ENCODE results near the gene SEC61B.

SEC61B gene

GRCh38 chr9:99221621-99222415, at the start of gene SEC61B, which contains the start of gene ALG2:
SEC61B (plus strand) TSS chr9:99222282; CDS start chr9:99222364, 82 bp downstream.
ALG2 (minus strand) TSS chr9:99221942; CDS start chr9:99221894, 48 bp downstream.
- DNase-seq: peak; percentile 96

DNA sequence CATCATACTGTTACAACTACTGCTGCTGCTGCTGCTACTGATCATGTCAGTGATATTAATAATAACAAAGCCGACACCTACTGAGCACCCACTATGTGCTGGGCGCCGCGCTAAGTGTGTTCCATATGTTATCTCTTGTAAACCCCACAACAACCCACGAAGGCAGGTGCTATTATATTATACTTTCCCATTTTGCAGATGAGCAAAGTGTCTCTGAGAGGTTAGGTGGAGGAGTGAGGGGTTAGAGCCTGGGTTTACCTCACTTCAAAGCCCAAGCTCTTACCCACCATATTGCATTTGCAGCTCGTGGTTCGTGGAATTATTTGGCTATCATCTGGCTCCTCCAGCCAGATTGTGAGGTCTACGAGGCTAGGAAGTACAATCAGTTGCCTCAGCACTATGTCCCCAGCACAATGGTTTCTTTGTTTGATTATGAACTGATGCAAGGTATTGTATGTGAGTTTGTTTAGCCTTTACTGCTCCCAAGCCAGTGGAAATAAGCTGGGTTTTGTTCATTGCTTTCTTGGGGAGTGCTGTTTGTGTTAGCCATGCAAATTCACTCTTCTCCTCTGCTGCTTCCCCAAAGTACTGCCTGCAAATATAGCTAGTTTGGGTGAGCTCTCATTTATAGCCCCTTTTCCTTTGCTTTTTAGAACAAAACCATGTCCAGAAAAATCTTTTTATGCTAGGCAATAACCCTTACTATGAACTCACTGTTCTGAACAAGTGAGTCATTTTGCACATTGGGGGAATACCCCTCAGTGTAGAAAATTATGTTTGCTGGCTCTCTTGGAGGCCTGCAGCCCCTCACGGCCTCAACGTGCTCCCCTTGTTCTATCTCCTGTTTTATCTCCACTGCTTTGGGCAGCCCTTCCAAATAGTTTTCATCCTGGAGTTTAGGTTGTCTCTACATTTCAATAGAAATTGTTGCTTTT, 48.2 kb upstream of the SEC61B start:
- no peak for DNase-seq

DNA sequence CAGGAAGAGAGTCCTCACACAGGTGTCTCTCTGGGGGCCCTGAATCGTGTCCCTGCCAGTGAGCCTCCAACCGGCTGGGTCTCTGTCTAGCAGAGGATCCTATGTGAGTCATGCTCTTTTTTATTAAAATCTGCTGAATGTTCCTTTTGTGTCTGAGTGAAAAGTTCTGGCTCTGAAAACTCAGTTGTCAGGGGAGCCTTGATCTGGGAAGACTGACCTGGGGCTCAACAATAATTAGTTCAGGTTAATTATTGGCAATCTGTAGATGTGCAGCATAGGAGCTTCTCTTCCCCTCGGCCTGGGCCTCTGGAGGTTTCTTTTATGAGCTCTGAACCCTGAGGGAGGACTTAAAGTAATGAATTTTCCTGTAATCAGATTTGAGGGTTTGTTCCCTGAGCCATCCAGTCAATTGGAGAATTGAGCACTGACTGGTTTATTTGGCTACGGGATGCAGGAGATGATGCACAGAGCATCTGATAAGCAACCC, 45.5 kb upstream of the SEC61B start:
- DNase-seq: no peak

GRCh38 chr9:99177576-99178366, 44.3 kb upstream of the SEC61B start:
- no peak for DNase-seq

DNA sequence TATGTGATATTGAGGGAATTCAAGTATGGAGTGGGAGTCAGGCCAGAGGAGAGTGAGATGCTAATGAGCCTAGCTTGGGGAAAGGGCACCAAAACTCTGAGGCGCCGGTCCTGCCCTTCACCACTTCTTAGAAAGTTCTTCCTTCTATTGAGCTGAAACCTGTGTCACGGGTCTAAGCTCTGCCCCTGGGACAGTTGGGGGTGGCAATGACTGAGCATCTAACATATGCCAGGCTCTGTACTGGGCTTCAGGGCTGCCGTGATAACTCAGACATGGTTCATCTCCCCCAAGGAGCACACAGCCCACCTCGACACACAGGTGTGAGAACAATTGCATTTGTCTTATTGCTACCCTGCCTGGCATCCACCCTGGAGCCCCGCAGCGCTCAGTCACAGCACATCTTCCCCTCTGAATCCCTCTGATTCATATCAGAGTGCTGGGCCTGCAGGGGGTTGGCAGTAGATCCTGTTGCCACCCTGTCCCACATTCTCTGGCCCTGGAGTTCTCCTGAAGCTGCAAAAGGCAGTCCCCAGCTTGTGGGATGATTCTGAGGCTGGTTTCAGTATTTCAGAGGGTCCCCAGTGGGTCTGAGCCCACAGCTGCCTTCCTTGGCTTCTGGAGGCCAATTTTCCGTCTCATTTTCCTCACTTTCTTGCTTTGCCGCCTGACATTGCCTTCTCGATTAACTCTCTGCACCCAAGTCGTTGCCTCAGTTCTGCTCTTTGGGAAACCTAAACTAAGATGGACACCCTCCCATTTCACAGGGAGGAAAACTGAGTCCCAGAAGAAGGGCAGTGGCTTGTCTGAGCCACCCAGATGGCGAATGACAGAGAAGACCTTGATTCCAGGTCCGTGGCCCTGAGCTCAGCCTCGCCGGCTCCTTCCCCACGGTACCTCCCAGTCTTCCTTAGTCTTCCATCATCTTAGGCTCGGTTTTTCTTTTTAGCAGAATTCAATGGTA, 42.9 kb upstream of the SEC61B start:
- DNase-seq: no peak

DNA sequence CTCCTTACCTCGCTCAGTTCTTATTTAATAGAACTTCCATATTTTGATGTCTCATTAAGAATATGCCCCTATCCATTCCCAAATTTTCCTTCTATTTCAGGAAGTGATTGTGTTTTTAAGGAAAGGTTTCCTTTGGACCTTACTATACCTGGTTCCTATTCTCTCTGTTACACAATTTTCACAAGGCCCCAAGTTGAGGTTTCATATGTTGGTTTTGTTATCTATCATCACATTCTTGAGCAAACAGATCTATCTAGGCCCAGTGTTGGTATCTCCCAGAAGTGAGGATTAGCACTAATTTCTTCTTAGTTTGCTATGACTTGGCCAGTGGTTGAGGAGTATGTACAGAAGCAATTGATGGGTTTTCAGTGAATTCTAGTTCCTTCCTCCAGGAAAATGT, 41.9 kb upstream of the SEC61B start:
- DNase-seq: no peak

DNA sequence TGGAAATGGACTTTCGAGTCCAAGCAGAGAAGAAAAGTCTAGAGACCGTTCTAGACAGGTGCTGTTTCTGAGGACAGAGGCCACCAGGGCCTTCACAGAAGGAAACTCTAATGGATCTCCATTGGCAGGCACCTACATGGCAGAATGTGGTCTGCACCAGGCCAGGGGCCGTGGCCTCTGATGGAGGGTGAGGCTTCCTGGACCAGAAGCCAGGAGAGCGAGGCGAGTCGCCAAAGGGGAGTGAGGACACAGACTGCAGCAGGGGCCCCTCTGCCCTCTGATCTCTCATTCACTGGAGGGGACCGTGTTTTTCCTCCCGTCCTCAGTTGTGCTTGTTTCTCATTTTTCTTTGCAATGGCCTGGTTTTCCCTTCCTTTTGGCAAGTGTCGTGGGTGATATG, 41.4 kb upstream of the SEC61B start:
- no peak for DNase-seq

DNA sequence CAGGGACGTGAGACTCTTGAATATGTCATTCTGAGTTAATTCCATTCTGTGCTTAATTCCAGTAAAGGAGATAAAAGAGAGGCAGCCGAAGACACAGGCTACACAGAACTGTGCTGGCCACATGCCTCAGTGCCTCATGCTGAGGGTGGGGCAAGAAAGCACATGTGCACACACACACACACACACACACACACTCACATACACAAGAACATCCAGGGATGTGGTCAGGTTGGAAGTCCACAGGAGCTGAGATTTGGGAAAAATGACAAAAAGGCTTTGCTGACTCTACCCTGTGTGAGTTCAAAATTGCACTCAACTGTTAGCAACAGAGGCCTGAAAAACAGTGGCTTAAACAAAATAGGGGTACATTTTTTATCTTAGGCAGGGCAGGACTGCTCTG, 40.9 kb upstream of the SEC61B start:
- DNase-seq: no peak

GRCh38 chr9:99181621-99182020, 40.5 kb upstream of the SEC61B start:
- DNase-seq: no peak

- no peak for DNase-seq
These were observed 39.7 kb upstream of the SEC61B start for GRCh38 chr9:99182356-99182755.

- no peak for DNase-seq
These were observed 38.5 kb upstream of the SEC61B start for GRCh38 chr9:99183616-99184015.

- DNase-seq: no peak
These were observed 38.0 kb upstream of the SEC61B start for GRCh38 chr9:99184110-99184474.

DNA sequence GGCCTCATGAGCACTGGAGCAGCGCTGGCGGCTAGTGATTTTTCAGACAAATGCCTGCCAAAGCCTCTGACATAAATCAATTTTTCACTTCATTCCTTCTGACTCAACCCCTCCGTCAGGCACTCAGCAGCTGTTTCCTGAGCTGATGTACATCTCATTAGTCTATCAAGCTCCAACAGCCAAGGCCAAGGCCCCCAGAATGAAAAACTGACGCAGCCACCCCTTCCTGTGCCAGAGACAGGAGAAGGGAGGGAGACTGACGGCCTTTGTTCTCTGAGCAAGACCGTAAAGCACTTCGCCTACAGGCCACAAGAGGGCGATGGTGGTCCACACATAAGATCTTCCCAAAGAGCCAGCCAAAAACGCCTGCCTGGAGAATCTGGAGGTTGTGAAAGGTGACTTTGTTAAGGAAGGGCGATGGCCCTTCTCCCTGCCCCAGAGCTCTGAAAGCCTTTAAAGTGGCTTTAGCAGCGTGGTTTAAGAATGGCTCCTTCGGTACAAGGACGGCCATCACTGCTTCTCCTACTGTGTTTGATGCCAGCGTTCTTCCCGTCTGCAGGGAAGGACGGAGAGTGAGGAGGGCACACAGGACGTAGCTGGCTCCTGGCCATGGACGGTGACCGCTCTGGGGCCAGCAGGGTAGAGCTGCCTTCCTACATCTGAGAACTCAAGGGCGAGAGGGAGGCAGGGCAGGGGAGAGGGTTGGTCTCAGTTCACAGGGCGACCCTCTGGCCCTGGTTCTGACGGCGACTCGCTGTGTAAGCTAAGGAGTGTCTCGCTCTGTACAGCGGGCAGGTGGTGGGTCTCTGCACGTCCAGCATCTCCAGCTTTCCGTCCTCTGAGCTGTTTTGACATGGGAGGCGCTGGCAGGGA, 37.4 kb upstream of the SEC61B start:
- DNase-seq: peak; percentile 91

GRCh38 chr9:99185348-99185632, 36.8 kb upstream of the SEC61B start:
- DNase-seq: no peak

DNA sequence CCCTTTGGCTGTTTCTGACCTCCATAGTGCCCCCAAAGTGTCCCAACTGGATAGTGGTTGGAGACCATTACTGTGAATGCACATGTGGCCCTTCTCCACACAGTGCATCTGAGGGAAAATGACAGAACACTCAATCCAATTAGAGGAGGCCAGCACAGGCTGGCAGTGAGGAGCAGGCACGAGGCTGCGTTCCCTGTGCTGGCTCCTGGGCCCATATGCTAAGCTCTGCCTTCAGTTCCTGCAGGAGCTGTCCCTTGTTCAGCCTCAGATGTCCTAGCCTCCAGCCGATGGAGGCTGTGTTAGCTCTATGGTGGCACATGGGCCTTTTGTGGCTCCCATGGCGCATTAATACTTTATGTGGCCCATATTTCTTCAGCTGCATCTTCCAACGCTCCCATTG, 36.1 kb upstream of the SEC61B start:
- no peak for DNase-seq

DNA sequence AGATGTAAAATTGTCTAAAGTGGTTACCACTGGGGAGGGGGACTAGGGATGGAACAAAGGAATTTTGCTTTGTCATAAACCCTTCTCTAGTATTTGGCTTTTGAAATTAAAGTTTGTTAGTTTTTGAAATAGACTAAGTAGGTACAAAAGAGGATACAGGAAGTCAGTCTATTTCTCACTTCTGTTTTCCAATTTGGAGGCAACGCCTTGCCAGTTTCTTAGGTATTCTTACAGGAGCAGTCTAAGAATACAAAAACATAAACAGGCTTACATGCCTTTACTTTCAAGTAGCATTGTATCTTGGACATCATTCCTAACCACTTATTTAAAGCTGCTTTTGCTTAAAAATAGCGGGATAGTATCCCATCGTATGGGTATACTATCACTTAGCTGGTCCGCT, 34.8 kb upstream of the SEC61B start:
- DNase-seq: no peak

- DNase-seq: no peak
These were observed 32.9 kb upstream of the SEC61B start for GRCh38 chr9:99189186-99189585.

GRCh38 chr9:99189887-99190596, 32.0 kb upstream of the SEC61B start:
- no peak for DNase-seq

- no peak for DNase-seq
These were observed 31.3 kb upstream of the SEC61B start for GRCh38 chr9:99190597-99191283.
